CD4-positive, alpha-beta T cell treated with Interleukin-2 at 100 ng/mL for 4 hours (primary cell): ENCODE measurements around the gene AHDC1.
"Not testable (repeated sequence)": the region's sequence is repeated elsewhere in the genome, so short reads cannot be mapped to it uniquely, and the experiment has no call there.

Source experiments
- DNase-seq: peaks from one replicate; pipeline ENCODE4 v3.0.0-alpha.2; 2020; ENCODE audit warnings: low spot score

AHDC1 gene

DNA sequence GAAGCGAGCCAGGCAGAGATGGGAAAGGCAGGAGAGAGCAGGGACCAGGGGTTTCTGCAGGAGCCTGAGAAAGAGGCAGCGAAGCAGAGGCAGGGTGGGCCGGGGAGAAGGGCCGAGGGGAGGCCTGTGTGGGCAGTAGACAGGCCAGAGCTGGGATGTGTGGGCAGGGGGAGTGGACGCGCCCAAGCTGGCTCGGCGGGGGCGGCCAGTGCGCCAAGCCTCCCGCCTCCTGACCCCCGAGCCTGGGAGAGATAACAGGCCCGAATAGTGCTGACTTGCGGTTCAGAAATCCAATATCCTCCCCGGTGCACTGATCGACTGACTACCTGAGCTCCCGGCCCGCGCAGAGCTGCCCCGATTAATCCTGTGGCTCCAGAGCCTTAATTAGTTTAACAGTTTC lies 41.9 kb downstream of the AHDC1 start:
- no peak for DNase-seq

DNA sequence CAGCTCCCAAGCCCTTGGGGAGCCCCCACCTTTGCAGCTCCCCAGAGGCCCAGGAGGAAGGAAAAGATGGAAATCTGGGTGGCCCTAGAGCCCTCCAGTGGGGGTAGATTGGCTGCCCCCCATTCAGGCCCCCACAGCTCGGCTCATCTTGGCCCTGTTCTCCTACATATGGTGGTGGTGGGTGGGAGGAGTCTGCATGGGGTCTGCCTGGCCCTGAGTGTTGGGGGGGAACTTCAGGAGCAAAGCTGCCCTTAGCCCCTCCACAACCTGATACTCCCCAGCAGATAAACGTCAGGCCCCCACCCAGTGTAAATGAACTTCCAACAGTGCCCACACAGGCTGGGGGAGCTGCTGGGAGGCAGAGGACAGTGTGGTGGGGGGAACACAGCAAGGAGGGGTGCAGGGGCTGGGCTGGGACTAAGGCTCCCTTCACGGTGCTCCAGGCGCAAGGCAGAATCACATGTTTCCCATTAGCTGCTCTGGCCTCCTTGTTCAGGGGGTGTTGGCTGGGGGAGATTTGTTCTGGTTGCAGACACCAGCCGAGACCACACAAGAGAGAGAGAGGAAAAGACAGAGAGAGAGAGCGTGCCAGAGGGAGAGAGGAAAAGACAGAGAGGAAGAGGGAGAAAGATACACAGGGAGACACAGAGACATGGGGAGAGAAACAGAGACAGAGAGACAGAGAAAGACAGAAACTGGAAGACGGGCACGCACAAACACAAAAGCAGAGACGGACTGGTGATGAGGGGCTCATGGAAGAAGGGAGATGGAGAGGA lies 42.6 kb downstream of the AHDC1 start:
- no peak for DNase-seq

DNA sequence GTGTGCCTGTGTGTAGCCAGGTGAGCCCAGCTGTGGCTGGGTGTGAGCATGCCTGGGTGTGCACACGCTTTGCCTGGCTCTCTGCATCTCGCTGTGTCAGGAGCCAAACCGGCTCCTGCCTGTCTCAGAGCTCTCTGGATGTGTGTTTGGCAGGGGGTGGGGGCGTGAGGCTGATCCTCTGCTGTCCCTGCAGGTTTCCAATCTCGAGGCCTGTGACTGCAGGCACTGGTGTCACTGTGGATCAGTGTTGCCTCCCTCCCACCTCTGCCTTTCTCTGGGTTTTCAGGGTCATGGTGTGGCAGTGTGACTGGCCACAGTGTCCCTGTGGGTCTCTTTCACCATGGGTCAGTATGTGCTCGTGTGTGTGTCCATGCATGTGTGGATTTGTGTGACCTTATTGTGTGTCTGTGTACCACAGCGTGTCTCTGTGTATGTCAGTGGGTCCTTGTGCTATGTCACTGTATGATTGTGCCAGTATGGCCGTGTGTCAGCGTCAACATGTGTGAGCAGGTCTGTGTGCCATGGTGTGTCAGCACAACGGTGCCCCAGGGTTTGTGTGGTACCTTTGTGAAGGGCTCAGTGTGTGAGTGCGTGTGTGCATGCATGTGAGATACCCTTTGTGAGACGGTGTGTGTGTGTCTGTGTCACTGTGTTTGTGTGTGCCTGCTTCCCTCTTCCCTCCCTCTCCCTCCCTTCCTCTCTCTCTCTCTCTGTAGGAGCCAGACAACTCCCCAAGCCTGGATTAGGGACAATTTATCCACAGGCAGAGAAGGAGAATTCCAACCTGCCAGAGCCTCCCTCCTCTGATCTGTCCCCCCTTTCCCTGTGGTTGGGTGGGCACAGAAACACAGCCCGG lies 43.4 kb downstream of the AHDC1 start:
- DNase-seq, result no peak

DNA sequence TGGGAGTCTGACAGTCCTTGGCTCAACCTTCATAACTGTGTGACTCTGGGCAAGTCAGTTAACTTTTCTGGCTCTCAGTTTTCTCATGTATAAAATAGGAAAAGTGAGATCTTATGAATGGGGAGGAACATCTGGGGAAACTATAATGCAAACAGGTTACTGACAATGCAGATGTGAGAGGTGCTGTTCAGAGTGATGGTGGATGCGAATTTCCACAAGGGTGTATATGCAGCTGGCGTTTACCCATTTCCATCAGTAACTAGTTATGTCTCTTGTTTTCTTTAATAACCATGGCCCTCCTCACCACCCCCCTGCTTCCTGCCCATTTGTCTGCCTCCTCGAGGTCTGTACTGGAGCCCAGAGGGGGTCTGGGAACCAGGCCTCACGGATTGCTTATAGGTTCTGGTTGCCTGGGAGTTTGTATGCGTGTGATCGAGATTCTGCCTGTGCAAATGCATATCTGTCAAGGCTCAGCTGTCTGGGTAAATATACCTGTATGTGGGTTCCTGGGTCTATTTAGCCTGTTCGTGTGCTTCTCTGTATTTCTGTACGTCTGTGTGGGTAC lies 44.4 kb downstream of the AHDC1 start:
- no peak for DNase-seq

DNA sequence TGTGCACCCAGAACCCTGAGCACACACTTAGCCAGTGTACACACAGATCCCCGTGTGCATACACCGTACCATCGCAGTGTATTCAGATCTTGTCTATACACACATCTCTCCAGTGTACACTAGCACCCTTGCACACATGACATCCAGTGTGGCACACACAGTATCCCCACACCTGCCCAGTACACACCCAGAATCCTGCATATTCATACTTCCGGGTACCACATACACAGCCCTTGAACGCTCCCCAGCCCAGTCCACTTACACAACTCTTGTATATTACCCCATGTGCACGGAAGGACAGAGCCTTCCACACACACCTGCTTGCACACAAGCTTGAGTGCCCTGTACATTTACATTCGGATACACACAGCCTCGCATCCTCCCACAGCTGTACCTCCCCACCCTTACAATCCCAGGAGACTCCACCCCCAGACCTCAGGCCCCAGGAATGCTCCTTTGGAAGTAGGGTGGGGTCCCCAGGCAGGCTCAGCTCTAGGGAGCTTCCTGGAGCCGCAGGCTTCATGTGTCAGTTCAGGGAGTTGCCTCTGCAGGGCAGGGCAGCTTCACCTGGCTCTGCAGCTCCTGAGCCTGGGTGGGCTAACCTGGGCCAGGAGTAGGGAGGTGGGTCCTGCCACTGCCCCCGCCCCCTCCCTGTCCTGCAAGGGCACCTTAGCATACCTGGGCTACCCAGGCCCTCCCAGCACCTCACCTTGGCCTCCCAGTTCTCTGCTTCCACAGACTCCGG lies 46.2 kb downstream of the AHDC1 start:
- DNase-seq, result no peak

DNA sequence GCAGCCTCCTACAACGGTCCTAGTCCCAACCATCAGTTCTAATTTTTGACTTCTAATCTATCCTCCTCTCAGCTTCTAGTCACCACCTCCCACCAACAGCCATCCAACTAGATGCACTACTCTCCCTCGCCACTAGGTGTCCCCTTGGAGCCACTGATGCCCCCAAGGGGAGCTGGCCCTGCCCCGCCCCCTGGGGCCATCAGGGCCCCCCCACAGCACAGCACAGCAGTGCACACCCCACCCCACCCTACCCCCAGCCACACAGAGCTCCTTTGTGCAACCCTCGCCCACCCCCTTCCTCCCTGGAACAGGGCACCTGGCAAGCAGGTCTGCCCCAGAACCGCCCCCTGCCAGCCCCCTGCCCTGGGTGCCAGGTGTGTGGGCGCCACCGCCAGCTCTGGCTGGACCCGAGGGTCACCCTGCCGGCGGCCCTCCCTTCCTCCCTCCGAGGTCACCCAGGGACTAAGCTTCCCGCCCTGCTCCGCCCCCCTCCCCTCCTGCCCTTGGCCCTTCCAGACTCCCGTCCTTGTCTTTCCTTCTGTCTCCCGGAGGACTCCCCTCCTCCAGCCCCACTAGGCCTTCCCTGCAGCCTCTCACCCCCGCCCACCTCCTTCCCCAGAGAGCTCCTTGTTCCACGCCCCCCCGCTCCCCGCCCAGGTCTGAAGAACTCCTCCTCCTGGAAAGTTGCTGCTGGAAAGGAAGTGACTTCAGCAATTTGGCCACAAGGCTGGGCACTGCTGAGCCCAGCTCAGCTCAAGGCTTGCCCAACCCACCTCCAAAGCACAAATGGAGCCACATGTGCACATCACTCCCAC lies 47.0 kb downstream of the AHDC1 start:
- peak; percentile 81 for DNase-seq

DNA sequence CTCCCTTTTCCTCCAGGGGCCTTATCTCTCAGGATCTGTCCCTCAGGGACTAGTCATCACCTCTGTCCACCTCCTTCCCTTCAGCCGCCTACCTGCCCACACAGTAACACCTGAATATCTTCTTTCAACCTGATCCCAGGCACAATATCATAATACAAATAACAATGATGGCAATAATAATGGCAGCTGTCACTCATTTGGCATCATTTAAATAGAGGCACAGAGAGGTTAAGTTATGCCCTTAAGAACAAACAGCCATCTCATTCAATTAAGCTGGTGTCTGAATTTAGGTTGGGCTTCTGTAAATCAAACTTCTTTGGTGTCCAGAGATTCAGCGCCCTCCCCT lies 47.5 kb downstream of the AHDC1 start:
- no peak for DNase-seq

DNA sequence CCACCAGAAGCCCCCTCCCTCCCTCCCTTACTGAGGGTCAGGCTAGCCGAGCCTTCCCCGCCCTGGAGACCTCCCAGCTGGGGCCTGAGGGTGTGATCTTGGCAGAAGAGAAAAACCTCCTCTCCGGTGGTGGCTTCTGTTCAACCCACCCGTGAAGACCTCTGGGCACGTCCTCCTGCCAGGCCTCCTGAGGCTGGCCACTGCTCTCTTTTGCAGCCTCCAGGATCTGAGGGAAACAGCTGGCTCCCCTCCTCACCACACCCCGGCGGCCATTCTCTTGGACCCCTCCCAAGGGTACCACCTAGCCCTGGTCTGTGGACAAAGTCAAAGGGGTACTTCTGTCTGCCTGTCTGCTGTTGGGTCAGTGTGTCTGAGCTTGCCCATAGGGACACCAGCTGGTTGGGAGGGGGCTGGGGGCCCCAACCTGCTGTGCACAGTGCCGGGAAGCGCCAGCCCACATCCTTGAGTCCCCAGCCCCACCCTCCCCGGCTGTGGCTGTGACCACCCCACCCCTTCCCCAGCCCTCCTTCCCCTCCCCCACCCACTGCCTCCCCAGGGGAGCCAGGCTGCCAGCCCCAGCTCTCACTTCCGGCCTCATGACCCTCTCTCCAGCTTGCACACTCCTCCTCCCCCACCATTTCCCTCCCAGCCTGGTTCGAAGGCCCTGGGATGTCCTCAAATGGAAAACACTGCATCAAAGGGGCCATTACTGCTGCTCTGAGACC lies 48.1 kb downstream of the AHDC1 start:
- no peak for DNase-seq

DNA sequence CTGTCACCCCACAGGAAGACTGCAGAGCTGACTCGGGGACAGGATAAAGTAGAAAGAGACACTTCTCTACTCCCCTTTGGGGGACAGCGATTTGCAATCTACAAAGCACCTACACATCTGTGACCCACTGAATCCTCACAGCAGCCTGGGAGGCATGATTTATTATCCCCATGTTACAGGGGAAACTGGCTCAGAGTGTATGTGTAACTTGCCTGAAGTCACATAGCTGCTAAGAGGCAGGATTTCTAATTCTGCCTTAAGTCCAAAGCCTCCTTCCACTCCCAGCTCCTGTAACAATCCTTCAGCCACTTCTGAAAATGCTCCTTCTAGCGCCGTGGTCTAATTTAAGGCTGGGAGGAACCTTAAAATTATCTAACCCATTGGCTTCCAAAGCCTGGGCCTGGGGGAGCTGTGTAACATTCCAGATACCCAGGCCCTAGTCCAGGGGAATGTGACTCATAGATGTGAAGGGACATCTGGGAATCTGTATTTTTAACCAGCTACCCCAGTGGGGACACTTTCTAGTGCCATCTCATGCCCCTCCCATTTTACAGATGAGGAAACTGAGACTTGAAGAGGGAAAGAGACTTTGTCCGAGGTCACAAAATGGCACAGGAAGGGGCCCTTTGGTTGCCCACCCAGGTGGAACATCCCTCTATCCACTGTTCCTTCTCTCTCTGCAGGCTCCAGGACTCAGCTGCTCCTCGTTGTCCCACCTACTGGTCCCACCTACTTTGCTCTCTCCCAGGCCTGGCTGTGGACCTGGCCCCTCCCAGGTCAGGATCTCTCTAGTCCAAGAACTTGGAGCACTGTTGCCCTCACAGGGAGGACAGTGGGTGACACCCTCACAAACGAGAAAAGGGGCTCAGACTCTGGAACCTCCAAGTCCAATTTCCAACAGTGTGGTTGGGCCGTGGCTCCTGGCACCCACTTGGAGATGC lies 48.9 kb downstream of the AHDC1 start:
- no peak for DNase-seq

DNA sequence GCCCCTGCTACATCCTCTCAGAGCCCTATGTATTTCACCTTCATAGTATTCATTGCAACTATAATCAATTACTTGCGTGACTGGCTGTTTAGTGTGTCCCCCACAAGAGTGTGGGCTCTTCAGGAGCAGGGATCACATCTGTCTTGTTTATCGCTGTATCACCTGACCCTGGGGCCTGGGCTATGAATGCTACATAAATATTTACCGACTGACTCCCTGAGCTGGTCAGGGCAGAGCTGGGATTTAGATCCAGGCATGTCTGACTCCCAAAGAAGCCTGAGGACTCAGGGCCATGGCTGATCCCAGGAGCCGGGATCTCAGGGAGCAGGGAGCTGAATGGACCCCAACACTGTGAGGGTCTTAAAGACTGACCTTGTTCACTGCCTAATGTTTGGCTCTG lies 49.7 kb downstream of the AHDC1 start:
- DNase-seq, result no peak

DNA sequence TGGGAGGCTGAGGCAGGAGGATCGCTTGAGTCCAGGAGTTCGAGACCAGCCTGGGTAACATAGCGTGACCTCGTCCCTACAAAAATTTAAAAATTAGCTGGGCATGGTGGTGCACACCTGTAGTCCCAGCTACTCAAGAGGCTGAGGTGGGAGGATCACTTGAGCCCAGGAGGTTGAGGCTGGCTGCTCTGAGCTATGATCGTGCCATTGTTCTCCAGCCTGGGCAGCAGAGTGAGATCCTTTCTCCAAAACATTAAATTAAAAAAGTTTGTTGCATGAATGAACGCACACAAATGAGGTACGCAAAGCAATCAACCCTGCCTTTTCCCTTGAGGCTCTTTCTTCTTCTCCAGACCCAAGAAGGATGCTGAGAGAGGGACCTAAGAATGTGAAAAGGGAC lies 50.1 kb downstream of the AHDC1 start:
- DNase-seq, result not testable (repeated sequence)

DNA sequence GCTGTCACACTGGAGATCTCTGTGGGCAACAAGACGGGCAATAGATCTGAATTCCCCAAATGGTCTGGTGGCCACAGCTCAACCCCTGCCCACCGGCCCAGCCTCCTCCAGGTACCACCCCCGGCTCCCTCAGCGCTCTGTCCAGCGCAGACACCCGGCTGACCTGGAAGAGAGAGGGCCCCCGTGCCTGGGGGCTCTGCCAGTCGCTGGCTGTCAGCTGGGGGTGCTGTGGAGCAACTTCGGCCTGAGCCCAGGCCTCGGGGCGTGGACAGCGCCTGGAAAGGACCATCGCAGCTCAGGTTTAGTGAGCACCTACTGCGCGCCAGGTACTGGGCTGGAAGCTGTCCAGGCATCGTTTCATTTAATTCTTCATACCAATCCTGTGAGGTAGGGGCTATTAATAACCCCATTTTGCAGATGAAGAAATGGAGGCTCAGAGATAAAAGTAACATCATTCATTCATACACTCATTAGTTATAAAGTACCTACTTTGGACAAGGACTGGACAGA lies 51.0 kb downstream of the AHDC1 start:
- no peak for DNase-seq

DNA sequence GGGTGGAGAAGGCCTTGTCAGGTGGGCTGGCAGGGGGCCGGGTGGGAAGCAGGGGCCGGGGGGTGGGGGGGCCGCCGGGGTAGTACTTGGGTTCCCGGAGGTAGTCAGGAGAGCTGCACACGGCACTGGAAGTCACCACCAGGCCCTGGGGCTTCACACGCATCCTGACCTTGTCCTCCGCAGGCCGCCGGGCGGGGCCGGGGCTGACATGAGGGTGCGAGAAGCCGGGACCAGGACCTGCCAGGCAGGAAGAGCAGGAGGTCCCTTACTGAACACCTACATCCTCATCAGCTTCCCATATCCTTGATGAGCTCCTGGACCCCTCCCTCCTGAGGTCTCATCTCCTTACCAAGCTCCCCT lies 52.0 kb downstream of the AHDC1 start:
- no peak for DNase-seq

DNA sequence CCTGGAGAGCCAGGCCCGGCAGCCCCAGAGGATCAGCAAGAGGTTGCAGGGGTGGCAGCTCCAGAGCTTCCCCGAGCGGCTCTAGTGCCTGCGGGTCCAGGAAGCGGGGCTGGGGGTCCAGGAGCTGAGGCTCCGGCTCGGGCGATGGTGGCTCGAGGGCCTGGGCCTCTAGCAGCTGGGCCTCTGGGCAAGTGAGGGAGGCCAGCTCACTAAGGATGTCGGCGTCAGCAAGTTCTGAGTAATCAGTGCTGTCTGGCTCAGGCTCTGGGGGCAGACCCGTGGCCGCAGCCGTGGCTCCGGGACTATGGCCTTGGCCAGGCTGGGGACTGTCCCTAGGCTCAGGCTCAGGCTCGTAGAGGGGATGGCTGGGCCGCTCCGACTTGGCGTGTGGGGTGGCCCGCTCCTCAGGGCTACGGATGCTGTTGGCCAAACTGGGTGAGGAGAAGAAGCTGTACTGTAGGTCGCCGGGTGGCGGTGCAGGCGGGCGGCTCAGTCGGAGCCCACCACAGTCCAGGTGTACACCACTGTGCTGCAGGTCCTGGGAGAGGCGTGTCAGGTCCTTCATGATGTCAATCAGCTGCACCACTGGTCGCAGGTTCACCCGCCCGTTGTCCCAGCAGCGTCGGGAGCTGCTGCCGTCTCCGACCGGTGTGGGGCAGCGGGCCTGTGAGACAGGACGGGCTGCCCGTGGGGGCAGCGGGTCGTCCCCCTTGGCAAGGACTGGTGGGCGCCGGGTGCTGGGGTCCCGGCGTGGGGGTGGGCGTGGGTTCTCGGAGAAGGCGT lies 52.6 kb downstream of the AHDC1 start:
- DNase-seq, result no peak

DNA sequence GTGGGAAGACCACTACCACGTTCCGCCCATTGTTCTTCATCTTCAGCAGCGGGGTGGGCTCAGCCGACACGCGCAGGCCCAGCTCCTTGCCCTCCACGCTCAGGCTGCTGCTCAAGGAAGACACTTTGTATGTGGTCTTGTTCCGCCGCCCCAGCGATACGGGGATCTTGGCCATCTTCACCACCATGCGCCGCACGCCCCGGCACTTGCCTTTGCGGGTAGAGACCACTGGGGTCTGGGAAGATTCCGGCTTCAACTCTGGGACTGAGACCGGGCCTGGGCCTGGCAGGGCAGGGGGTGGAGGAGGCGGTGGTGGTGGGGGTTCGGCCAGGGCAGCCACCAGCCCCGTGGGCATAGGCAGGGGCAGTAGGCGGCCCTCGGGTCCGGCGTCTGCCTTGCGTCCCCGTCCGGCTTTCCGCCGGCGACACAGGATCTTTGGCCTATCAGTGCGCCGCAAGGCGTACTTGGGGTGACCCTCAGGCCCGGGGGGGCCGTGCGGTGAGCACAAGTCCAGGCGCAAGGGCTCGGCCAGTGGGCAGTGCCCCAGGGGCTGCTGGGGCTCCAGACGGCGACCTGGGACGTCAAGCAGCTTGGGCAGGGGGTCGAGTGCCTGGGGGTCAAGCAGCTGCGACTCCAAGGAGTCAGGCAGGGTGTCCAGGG lies 53.3 kb downstream of the AHDC1 start:
- DNase-seq, result no peak

DNA sequence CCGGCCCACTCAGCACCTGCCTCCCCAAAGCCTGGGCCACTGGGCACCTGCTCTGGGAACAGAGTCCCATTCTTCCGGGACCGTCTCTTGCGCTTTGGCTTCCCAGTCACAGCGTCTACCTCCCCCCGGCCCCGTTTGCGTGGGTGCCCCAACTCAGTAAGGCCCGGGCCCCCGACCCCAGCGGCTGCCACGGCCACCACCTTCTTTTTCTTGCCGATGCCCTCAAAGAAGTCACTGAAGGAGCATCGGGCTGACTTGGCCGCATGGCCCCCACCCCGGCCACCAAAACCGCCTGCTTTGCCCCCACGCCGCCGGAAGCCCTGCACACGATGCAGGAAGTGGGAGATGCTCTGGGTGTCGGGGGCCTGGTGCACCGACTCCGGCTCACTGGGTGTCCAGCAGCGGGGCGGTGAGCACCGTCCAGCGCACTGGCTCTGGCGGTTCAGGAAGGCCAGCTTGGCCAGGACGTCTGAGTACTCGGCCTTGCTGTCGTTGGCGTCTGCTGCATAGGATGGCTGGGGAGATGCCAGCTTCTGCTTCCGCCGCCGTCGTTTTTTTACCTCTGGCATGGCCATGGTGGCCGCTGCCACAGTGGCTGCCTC lies 54.0 kb downstream of the AHDC1 start:
- DNase-seq, result no peak

DNA sequence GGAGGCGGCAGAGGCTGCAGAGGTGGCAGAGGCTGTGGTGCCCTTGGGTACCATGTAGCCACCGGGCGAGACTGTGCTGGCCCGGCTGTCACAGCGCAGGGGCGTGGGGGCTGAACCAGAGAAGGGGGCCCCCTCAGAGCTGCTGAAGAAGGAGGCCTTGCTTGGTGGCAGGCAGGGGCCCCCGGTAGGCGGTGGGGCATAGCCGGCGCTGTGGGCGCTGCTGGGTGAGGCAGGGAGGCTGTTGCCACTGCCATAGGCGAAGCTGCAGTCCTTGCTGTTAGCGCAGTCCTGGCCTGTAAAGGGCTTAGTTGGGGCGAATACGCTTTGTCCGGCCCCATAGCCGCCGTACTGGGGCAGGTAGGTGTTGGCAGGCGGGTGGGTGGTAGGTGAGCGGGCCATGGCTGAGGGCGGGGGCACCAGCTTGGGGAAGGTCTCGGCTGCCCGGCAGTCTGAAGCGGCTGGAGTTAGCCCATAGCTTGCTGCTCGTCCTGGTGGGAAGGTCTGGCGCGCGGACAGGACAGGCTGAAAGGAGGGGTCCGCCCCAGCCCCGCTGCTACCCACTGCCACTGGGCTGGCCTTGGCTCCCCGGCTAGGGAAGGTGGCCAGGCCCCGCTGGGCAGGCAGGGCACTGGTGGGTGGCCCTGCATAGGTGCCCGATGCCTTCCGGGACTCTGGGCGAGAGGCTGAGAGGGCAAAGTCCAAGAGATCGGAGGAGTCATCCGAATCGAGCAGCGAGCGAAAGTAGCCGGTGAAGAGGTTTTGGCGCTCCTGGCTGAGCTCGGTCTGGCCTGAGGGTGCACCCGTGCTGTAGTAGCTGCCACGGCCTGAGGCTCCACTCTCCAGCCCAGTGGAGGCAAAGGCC lies 54.9 kb downstream of the AHDC1 start:
- DNase-seq, result no peak
